NCI-H2081 treated with DMSO at 0.1 percent for 48 hours (cell line): Measurements from ENCODE around the gene EXOSC9.
"Not testable (repeated sequence)": the region's sequence is repeated elsewhere in the genome, so short reads cannot be mapped to it uniquely, and the experiment has no call there.

Source experiments
- DNase-seq: peaks from one replicate; lab custom pipeline; 2025; lab: John Stamatoyannopoulos, UW

Gene EXOSC9, protein sequence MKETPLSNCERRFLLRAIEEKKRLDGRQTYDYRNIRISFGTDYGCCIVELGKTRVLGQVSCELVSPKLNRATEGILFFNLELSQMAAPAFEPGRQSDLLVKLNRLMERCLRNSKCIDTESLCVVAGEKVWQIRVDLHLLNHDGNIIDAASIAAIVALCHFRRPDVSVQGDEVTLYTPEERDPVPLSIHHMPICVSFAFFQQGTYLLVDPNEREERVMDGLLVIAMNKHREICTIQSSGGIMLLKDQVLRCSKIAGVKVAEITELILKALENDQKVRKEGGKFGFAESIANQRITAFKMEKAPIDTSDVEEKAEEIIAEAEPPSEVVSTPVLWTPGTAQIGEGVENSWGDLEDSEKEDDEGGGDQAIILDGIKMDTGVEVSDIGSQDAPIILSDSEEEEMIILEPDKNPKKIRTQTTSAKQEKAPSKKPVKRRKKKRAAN

DNA sequence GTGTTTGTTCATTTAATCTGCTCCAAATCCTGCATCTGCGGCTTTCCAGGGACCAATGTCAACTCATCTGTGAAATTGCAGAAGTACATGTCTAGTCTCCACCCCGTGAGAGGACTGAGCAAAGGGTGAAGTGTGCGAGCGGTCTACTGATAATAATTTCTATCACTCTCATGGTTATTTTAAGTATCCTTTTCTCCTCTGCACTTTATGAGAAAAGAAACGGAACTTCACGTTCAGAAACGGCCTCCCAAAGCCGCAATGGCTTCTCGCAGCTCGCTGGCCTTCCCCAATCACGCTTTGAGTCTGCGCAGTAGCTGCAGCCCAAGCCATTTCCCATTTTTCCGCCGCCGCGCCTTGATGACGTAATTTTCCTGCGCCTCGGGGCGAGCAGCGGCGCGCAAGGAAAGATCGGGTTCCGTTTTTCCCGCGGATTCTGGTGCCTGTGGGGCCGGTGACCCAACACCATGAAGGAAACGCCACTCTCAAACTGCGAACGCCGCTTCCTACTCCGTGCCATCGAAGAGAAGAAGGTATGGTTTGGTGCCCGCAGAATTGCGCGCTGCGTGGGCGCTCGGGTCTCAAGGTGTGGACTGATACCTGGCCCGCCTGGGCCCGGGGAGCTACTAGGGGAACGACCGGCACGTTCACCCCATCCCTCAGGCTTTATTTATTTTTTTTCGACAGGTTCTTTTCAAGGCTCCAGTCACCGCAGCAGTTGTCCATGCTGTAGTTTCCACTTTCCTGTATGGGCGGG, at the start of gene EXOSC9:
Gene EXOSC9 (plus strand): TSS at position 363 of the 754 bp plus-strand sequence. CDS start 102 bp downstream, at position 465.
- DNase-seq = peak; percentile 38

DNA sequence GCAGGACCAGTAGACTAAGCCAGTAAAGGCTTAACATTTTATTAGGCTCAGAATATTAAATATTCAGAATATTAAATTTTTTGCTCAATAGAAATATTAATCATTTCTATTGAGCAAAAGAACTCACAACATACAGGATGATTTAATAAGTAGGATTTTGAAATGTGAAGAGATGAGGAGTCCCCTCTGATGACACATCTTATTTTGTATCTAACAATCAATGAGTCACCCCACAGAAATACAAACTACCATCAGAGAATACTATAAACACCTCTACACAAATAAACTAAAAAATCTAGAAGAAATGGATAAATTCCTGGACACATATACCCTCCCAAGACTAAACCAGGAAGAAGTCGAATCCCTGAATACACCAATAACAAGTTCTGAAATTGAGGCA, 49.0 kb upstream of the EXOSC9 start:
- DNase-seq = not testable (repeated sequence)

- no peak for DNase-seq
Observed at GRCh38 chr4:121758925-121759568, 42.1 kb upstream of the EXOSC9 start.

DNA sequence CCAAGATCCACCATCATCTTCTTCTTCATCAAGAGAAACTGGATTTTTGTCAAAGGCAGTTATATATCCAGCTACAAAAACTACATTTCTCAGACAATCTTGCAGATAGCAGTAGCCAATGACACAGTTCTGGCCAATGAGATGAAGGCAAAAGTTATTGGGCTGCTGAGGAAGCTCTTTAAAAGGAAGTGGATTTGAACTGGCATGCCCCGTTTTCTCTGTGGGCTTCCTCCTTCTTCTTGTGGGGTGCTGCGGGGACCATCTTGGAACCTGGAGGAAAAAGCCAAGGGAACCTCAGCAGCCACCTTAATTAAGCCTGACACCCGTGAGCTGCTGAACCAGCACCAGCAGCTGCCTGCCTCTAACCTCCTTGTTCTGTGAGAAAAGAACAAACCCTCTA, 40.9 kb upstream of the EXOSC9 start:
- DNase-seq = no peak

GRCh38 chr4:121764303-121764701, 36.8 kb upstream of the EXOSC9 start:
- DNase-seq = no peak

DNA sequence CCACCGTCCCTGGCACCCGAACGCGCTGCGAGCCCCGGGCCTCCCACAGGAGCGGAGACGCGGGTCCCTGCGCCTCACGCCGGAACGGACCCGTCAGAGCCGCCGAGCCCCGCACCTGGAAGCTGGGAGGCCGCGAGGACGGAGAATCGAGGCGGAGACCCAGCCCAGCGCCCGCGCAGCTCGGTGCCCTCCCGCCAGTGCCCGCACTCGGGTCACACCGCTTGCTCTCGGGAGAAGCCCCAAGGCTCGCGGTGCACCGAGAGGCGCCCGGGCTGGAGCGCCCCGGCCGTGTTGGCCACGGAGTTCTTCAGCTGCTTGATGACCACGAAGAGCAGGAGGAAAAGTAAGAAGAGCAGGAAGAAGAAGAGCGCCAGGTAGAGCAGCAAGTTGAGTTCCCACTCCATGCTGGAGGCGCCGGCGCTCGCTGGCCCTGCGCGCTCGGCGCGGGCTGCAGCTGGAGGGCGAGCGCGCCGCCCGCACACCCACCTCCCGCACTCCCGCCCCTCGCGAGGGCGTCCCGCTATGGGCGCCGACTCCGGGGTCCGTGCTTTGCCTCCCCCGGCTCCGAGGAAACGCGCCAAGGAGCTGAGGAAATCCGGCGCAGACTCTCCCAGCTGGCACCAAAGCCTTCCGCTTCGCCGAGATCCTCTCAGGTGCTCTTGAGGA, 36.3 kb upstream of the EXOSC9 start, which contains the start of gene SMIM43:
Gene SMIM43 (minus strand): TSS at position 463 of the 666 bp plus-strand sequence. CDS start 59 bp downstream, at position 404.
- DNase-seq = no peak

- DNase-seq = no peak
Observed at GRCh38 chr4:121765368-121765705, 35.8 kb upstream of the EXOSC9 start.

GRCh38 chr4:121765971-121766538, 35.1 kb upstream of the EXOSC9 start:
- no peak for DNase-seq

DNA sequence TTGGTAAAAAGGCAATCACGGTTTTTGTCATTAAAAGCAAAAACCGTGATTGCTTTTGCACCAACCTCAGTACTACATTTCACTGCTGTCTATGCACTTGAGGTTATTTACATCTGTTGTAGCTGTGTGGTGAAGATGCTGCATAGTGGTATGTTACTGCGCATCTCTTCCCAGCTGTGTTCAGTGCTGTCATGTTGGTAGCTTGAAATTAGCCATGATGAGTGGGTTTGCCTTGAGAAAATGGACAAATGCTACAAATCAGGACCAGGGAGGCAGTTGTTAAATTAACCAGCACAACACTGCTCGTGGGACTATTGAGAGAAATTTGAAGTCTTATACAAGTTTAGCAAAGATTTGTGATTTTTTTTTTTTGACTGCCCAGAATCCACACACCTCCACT, 34.0 kb upstream of the EXOSC9 start:
- DNase-seq = no peak

DNA sequence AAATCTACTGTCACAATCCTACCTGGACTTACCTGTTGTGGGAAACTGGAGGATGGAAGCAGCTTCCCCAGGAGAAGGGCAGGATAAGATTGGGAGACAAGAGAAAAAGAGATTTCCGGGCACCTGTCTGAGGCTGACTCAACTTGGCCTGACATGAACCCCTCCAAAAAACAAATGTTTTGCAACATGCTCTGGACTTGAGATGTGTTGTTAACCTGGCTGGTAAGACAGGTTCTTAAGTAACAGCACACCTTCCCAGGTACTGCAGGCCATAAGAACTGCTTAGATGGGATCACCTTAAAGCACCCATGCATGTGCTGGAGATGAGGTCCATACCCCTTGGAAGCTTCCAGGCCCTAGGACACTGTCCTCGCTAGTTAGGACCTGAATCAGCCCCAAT, 31.8 kb upstream of the EXOSC9 start:
- DNase-seq = no peak

DNA sequence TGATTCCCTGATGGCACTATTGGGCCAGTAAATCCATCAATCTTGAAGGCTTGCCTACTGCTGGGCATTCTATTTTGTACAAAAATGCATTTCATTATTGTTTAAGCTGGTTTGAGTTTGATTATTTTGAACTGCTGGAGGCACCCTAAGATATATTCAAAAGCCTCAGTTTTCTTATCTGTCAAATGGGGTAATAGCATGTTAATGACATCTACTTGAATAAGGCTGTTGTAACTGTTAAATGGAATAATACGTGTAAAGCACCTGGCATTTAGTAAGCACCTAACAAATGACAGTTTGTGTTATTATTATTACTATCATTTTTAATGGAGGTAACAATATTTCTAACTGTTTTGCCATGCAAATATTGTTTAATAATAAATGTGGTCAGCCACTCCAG, 29.3 kb upstream of the EXOSC9 start:
- DNase-seq = no peak

DNA sequence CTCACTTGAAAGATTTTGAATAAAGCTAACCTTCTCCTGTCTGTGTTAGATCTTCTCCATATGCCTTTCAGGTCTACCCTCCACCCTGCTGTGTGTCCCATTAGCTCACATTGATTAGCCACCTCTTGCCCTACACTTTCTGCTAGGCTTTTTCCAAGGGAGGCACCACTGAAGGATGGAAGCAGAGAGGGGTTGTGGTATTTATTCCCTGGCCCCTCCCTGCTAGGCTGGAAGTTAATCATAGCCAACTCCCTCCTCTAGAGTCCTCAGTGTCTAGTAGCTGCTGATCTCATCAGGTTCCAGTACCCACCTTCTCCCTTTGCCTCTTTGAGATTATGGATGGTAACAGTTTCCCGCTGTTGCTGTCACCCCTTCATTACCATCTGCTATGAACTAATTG, 27.2 kb upstream of the EXOSC9 start:
- DNase-seq = no peak

DNA sequence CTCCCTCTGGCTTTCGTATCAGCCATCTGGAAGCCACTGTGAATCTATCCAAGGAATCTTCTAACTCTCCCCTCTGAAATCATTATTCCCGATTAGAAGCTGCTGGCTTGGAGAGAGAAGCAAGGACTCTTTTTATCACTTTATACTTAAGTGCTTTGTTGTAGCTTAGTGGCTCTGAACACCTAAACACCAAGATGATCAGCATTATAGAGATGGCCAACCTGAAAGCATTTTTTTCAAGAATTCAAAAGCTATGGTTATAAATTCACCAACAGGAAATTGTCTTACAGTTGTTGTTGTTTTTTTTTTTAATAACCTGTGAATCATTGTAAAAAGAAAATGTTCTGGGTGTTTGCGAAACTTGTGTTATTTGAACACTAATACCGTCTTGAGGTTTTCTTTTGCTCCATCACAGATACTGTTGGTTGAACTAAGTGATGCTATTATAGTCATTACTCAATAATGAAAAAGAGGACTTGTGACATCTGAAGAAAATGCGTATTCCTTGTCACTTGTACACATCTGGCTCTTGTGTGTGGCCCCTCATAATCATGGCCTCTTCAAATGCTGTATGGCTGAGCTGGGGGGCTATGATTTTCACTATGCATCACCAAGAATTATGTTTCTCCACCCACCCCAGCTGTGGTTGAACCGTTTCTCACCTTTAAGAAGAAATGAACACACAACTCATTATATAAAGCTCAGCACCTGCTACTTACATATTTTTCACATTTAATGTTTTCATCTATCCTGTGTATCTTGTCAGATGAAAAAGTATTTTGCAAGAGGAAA, 24.3 kb upstream of the EXOSC9 start:
- no peak for DNase-seq

DNA sequence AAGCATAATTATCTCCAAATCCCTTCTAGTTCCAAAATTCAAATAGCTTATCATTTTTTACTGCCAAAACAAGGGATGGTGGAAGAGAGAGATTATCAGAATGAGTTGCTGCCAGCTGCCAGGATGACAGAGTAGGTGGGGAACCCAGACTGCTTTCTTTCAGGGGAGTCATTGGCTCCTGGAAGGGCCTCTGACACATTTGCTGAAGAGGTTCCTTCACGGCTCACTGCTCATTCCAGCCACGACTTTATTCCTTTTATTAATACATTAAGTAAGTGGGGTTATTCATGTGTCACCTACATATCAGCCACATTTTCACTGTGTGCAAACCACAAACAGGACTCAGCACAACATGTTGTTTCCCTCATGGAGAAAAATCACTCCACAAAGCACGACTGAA, 23.5 kb upstream of the EXOSC9 start:
- no peak for DNase-seq

DNA sequence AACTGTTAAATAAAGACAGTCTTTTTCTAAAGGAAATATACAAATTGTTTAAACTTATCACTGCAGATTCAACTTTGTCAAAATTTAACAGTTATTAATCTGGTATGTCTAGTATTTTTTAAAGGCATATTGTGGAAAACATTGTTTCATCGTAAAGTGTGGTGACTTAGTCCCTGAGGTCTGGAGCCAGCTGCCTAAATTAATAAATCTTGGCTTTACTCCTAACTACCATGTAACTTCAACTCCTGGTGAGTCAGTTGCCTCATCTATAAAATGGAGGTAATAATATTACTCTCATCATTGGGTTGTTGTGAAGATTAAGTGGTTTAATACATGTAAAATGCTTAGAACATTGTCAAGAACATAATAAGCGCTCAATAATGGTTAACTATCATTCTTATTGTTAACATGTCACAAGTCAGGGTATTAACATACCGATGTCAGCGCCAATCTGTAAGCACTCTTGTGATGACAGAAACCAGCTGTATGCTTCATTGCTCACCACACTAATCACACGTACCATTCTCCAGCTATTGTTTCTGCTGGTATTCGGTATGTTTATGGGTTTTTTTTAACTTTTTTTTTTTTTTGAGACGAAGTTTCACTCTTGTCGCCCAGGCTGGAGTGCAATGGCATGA, 22.0 kb upstream of the EXOSC9 start:
- DNase-seq = no peak

DNA sequence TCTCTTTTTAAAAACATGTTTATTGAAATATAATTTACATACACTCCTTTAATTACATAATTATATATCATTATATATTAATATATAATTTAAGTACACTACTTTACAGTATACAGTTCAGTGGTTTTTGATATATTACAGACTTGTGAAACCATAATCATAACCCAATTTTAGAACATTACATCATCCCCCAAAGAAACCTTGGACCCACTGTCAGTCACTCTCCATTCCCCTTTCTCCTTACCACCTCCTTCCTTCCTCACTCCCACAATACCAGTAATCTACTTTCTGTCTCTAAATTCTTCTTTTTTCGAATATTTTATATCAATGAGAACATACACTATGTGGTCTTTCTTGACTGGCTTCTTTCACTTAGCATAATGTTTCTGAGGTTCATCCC, 17.9 kb upstream of the EXOSC9 start:
- no peak for DNase-seq

DNA sequence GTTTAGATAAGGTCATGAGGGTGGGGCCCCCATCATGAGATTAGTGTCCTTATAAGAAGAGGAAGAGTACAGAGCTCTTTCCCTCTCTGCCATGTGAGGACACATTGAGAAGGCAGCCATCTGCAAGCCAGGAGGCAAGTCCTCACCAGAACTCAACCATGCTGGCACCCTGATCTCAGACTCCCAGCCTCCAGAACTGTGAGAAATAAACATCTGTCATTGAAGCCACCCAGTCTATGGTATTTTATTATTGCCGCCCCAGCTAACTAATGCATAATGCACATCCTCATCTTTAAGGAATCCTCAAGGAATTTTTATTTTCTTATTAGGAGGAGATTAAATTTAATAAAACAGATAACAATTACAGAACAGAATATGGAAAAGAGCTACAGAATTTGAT, 16.7 kb upstream of the EXOSC9 start:
- no peak for DNase-seq

DNA sequence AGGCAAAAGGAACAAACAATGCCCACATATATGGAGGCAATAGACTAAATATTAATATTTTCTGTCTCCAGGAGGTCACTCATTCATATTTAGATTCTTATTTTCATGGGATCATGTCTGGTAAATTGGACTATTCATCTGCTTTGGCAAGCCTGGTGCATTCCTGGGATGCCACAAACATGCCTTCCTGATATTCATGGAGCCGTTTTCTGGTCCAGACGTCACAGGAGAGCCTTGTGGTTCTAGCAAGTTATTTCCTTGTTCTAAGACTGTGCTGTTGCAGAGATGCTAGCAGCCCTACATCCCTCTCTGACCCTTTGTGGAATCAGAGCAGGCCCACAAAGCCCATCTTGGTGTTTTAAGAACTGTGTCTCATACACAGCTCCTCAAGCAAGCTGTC, 16.1 kb upstream of the EXOSC9 start:
- no peak for DNase-seq

DNA sequence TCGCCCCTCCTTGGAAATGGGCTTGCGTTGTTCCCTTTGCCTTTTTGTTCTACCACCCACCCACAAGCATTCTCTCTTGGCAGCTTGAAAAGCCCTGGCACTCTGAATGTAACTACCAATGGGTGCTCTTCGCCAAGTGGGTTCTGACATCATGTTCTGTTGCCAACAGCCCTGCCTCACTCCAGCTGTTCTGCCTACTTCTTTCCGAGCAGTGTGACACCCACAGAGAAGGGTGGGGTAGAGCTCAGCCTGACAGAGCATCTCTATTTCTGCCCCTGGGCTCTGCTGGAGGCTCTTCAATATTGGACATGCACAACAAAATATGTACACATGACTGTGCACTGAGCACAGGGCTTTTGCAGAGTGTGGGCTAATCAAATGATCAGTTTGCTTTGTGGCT, 15.6 kb upstream of the EXOSC9 start:
- no peak for DNase-seq

- DNase-seq = no peak
Observed at GRCh38 chr4:121786221-121786620, 14.9 kb upstream of the EXOSC9 start.

- no peak for DNase-seq
Observed at GRCh38 chr4:121788896-121789295, 12.2 kb upstream of the EXOSC9 start.
